Neural crest cell (in vitro differentiated cells): Measurements from ENCODE around the gene STIM2. TPM values are rescaled to one million over a fixed set of nuclear protein-coding genes. Genes with fewer than 3 reads are reported as not detected.
"Not testable (repeated sequence)": the region's sequence is repeated elsewhere in the genome, so short reads cannot be mapped to it uniquely, and the experiment has no call there.

Experiments
- DNase-seq: peaks from one replicate; pipeline ENCODE4 v3.0.0; 2021; ENCODE audit warnings: low read depth, mixed read lengths, low spot score
- H3K27ac Mint-ChIP-seq: one replicate; pipeline ENCODE4 v1.8.0; 2021; ENCODE audit warnings: mild to moderate bottlenecking, mixed read lengths; ENCODE audit not compliant: unreplicated experiment
- H3K27me3 Mint-ChIP-seq: 2 replicates; pipeline ENCODE4 v1.8.0; 2021; ENCODE audit warnings: low read depth, mild to moderate bottlenecking, mixed read lengths
- H3K36me3 Mint-ChIP-seq: 2 replicates; pipeline ENCODE4 v1.8.0; 2021; ENCODE audit warnings: low read depth, mild to moderate bottlenecking, mixed read lengths
- H3K4me1 Mint-ChIP-seq: 2 replicates; pipeline ENCODE4 v1.8.0; 2021; ENCODE audit warnings: mixed read lengths
- H3K4me3 Mint-ChIP-seq: one replicate; pipeline ENCODE4 v1.8.0; 2021; ENCODE audit warnings: mild to moderate bottlenecking, mixed read lengths
- H3K9me3 Mint-ChIP-seq: 2 replicates; pipeline ENCODE4 v1.8.0; 2021; ENCODE audit warnings: mixed read lengths
- CTCF ChIP-seq: fragments of 200-600 bp; sonication (generic); conservative IDR thresholded peaks from 2 replicates; pipeline ENCODE4 v1.5.0; 2021; ENCODE audit warnings: antibody characterized with exemption, mild to moderate bottlenecking
- total RNA-seq: library from RNA; stranded (reverse); gene quantifications from 2 replicates; pipeline ENCODE4 v1.2.1, GENCODE V29; 2021

Gene STIM2
- total RNA-seq, 1 donor from 2014 or later = 30.5 TPM

GRCh38 chr4:26822546-26822945 is 38.1 kb upstream of the STIM2 start:
- TF ChIP-seq CTCF = no peak
- no peaks in the 10 kb centered on the region for H3K27me3 Mint-ChIP-seq
- H3K4me1 Mint-ChIP-seq = peaks cover 5% of the 10 kb centered on the region
- no peak overlapping the region for H3K27ac Mint-ChIP-seq
- no peak for DNase-seq
- no peak overlapping the region for H3K4me3 Mint-ChIP-seq
- peaks cover 5% of the 10 kb centered on the region for H3K36me3 Mint-ChIP-seq
- H3K9me3 Mint-ChIP-seq = peaks cover 9% of the 10 kb centered on the region

GRCh38 chr4:26822974-26823373 is 37.7 kb upstream of the STIM2 start:
- not testable (repeated sequence) for H3K4me1 Mint-ChIP-seq, H3K36me3 Mint-ChIP-seq, H3K4me3 Mint-ChIP-seq, H3K9me3 Mint-ChIP-seq, H3K27me3 Mint-ChIP-seq, H3K27ac Mint-ChIP-seq, DNase-seq

- Mint-ChIP-seq H3K9me3 (peaks cover 9% of the 10 kb centered on the region), H3K27ac (no peak overlapping the region), H3K27me3 (no peaks in the 10 kb centered on the region), H3K36me3 (peaks cover 5% of the 10 kb centered on the region), H3K4me3 (no peak overlapping the region), H3K4me1 (peaks cover 5% of the 10 kb centered on the region)
- no peak for DNase-seq
- TF ChIP-seq CTCF = no peak
Observed at GRCh38 chr4:26823583-26823982, 37.1 kb upstream of the STIM2 start.

- no peak for TF ChIP-seq CTCF
- H3K27ac Mint-ChIP-seq = no peak overlapping the region
- peaks cover 5% of the 10 kb centered on the region for H3K36me3 Mint-ChIP-seq
Observed at GRCh38 chr4:26824667-26825066, 36.0 kb upstream of the STIM2 start.

GRCh38 chr4:26826721-26827120 is 33.9 kb upstream of the STIM2 start:
- Mint-ChIP-seq H3K27me3 (no peaks in the 10 kb centered on the region), H3K4me3 (no peak overlapping the region), H3K9me3 (peaks cover 7% of the 10 kb centered on the region), H3K27ac (no peak overlapping the region), H3K4me1 (no peaks in the 10 kb centered on the region), H3K36me3 (peaks cover 5% of the 10 kb centered on the region)
- no peak for DNase-seq
- TF ChIP-seq CTCF = no peak

More at GRCh38 chr4:26824667-26825066, 36.0 kb upstream of the STIM2 start:
- DNase-seq = no peak
- peaks cover 2% of the 10 kb centered on the region for H3K4me1 Mint-ChIP-seq
- H3K4me3 Mint-ChIP-seq = no peak overlapping the region
- no peaks in the 10 kb centered on the region for H3K27me3 Mint-ChIP-seq
- peaks cover 9% of the 10 kb centered on the region for H3K9me3 Mint-ChIP-seq

GRCh38 chr4:26827336-26827735 is 33.3 kb upstream of the STIM2 start:
- DNase-seq, H3K9me3 Mint-ChIP-seq, H3K36me3 Mint-ChIP-seq, H3K27me3 Mint-ChIP-seq, H3K4me3 Mint-ChIP-seq, H3K4me1 Mint-ChIP-seq: not testable (repeated sequence)
- H3K27ac Mint-ChIP-seq = peak overlapping the region; percentile 27

- Mint-ChIP-seq H3K4me1 (no peaks in the 10 kb centered on the region), H3K27ac (no peak overlapping the region), H3K36me3 (peaks cover 4% of the 10 kb centered on the region), H3K9me3 (peaks cover 6% of the 10 kb centered on the region), H3K27me3 (no peaks in the 10 kb centered on the region), H3K4me3 (no peak overlapping the region)
- no peak for DNase-seq
- TF ChIP-seq CTCF = no peak
Observed at GRCh38 chr4:26827798-26828197, 32.8 kb upstream of the STIM2 start.
